Body of pancreas (tissue), 4 donors: ENCODE measurements around the gene TRIM5.

Experiments used
- CTCF ChIP-seq, 7 experiments: fragments of 450-650 bp in 4 of 7; fragments of 200-600 bp in 3 of 7; sonication (generic) in 3 of 7; IDR thresholded peaks; one replicate each; pipeline ENCODE4 v1.5.1; 2016 to 2019; ENCODE audit warnings: antibody characterized with exemption in 7 of 7
- POLR2A ChIP-seq, 3 donors: fragments of 450-650 bp; IDR thresholded peaks; one replicate each; pipeline ENCODE4 v1.6.1; 2016; ENCODE audit warnings: antibody characterized with exemption in 3 of 3, mild to moderate bottlenecking in 2 of 3

GRCh38 chr11:5722622-5723021 lies 37.7 kb upstream of the TRIM5 start:
- no peak for TF ChIP-seq CTCF (IDR thresholded peaks at IDR 0.05)
- TF ChIP-seq POLR2A (IDR thresholded peaks at IDR 0.05): no peak
